H9 (cell line): ENCODE results near the gene STX16. TPM values are rescaled to one million over a fixed set of nuclear protein-coding genes. Genes with fewer than 3 reads are reported as not detected.

Source experiments
- DNase-seq: peaks from one replicate; pipeline ENCODE4 v3.0.0-alpha.2; 2017
- H2AFZ ChIP-seq: one replicate; pipeline ENCODE4 v1.6.1; 2013; ENCODE audit warnings: mild to moderate bottlenecking, low read length, control low read depth, moderate library complexity
- H2AK5ac ChIP-seq: 2 replicates; pipeline ENCODE4 v1.6.1; 2013; ENCODE audit warnings: low read length, control low read depth, mixed read lengths; ENCODE audit not compliant: insufficient read length
- H2BK120ac ChIP-seq: one replicate; pipeline ENCODE4 v1.6.1; 2013; ENCODE audit warnings: low read depth, mild to moderate bottlenecking, low read length, control low read depth, inconsistent platforms; ENCODE audit not compliant: poor library complexity, severe bottlenecking
- H2BK12ac ChIP-seq: 2 replicates; pipeline ENCODE4 v1.6.1; 2013; ENCODE audit warnings: low read length, control low read depth, mixed read lengths, low read depth; ENCODE audit not compliant: insufficient read length
- H2BK15ac ChIP-seq: 2 replicates; pipeline ENCODE4 v1.6.1; 2013; ENCODE audit warnings: low read depth, low read length, control low read depth
- H2BK20ac ChIP-seq: one replicate; pipeline ENCODE4 v1.6.1; 2013; ENCODE audit warnings: low read depth, mild to moderate bottlenecking, low read length, control low read depth, inconsistent platforms; ENCODE audit not compliant: poor library complexity, severe bottlenecking
- H2BK5ac ChIP-seq: 2 replicates; pipeline ENCODE4 v1.6.1; 2013; ENCODE audit warnings: low read length, control low read depth, mixed read lengths; ENCODE audit not compliant: insufficient read length
- H3K14ac ChIP-seq: 2 replicates; pipeline ENCODE4 v1.6.1; 2013; ENCODE audit warnings: low read length, control low read depth; ENCODE audit not compliant: insufficient read depth
- H3K18ac ChIP-seq: 2 replicates; pipeline ENCODE4 v1.6.1; 2013; ENCODE audit warnings: low read depth, mild to moderate bottlenecking, mixed read lengths, low read length, control low read depth; ENCODE audit not compliant: insufficient read length
- H3K23ac ChIP-seq: 2 replicates; pipeline ENCODE4 v1.6.1; 2013; ENCODE audit warnings: low read length, control low read depth, mixed read lengths, low read depth; ENCODE audit not compliant: insufficient read length
- H3K23me2 ChIP-seq: 2 replicates; pipeline ENCODE4 v1.6.1; 2013; ENCODE audit warnings: low read depth, mild to moderate bottlenecking, mixed read lengths, low read length, control low read depth; ENCODE audit not compliant: insufficient read length, poor library complexity, severe bottlenecking
- H3K27ac ChIP-seq: 2 replicates; pipeline ENCODE4 v1.5.1; 2013; ENCODE audit warnings: low read length, control low read depth, mixed read lengths, low read depth; ENCODE audit not compliant: insufficient read length
- H3K27me3 ChIP-seq: 2 replicates; pipeline ENCODE4 v1.6.1; 2013; ENCODE audit warnings: low read length, control low read depth, inconsistent platforms; ENCODE audit not compliant: insufficient read depth
- H3K4ac ChIP-seq: 2 replicates; pipeline ENCODE4 v1.6.1; 2013; ENCODE audit warnings: low read depth, mild to moderate bottlenecking, control low read depth, inconsistent platforms, low read length, moderate library complexity
- H3K4me1 ChIP-seq: 2 replicates; pipeline ENCODE4 v1.6.1; 2013; ENCODE audit warnings: low read length, control low read depth, inconsistent platforms; ENCODE audit not compliant: insufficient read depth
- H3K4me2 ChIP-seq: 2 replicates; pipeline ENCODE4 v1.6.1; 2013; ENCODE audit warnings: low read length, control low read depth, mixed read lengths; ENCODE audit not compliant: insufficient read length, insufficient read depth
- H3K56ac ChIP-seq: 2 replicates; pipeline ENCODE4 v1.6.1; 2013; ENCODE audit warnings: low read depth, mild to moderate bottlenecking, mixed read lengths, low read length, control low read depth; ENCODE audit not compliant: insufficient read length
- H3K79me1 ChIP-seq: 2 replicates; pipeline ENCODE4 v1.6.1; 2013; ENCODE audit warnings: low read depth, mild to moderate bottlenecking, moderate library complexity, low read length, control low read depth, inconsistent platforms; ENCODE audit not compliant: insufficient read depth, poor library complexity, severe bottlenecking
- H3K79me2 ChIP-seq: 2 replicates; pipeline ENCODE4 v1.6.1; 2013; ENCODE audit warnings: low read length, control low read depth, inconsistent platforms; ENCODE audit not compliant: insufficient read depth
- H3K9ac ChIP-seq: 2 replicates; pipeline ENCODE4 v1.6.1; 2013; ENCODE audit warnings: low read length, control low read depth, mixed read lengths; ENCODE audit not compliant: insufficient read length; ENCODE audit errors: extremely low read depth
- H3K9me3 ChIP-seq: one replicate; pipeline ENCODE4 v1.6.1; 2013; ENCODE audit warnings: low read depth, low read length, inconsistent platforms; ENCODE audit not compliant: control insufficient read depth
- H3T11ph ChIP-seq: one replicate; pipeline ENCODE4 v1.6.1; 2013; ENCODE audit warnings: mild to moderate bottlenecking, low read length, control low read depth, inconsistent platforms
- H4K20me1 ChIP-seq: one replicate; pipeline ENCODE4 v1.6.1; 2013; ENCODE audit not compliant: control insufficient read depth, insufficient read length, insufficient read depth
- H4K5ac ChIP-seq: 2 replicates; pipeline ENCODE4 v1.6.1; 2013; ENCODE audit warnings: low read depth, mild to moderate bottlenecking, mixed read lengths, low read length, control low read depth; ENCODE audit not compliant: insufficient read length
- H4K8ac ChIP-seq: replicated peaks from 2 replicates; pipeline ENCODE4 v1.6.1; 2013; ENCODE audit warnings: low read length, control low read depth, mixed read lengths, low read depth; ENCODE audit not compliant: insufficient read length
- H4K91ac ChIP-seq: 2 replicates; pipeline ENCODE4 v1.6.1; 2013; ENCODE audit warnings: low read depth, mild to moderate bottlenecking, moderate library complexity, mixed read lengths, low read length, control low read depth; ENCODE audit not compliant: insufficient read length
- H3K27ac Mint-ChIP-seq, 3 experiments: 2 replicates in 2 of 3; 3 replicates in 1 of 3; pipeline ENCODE4 v1.8.0; 2020 to 2021; ENCODE audit warnings: mixed read lengths in 3 of 3, mild to moderate bottlenecking in 1 of 3, moderate library complexity in 1 of 3
- H3K27me3 Mint-ChIP-seq: 2 replicates; pipeline ENCODE4 v1.8.0; 2021; ENCODE audit warnings: low read depth, mild to moderate bottlenecking, moderate library complexity, mixed read lengths
- H3K36me3 Mint-ChIP-seq, 3 experiments: 2 replicates in 2 of 3; 3 replicates in 1 of 3; pipeline ENCODE4 v1.8.0; 2020 to 2021; ENCODE audit warnings: low read depth in 3 of 3, mixed read lengths in 3 of 3; ENCODE audit not compliant: insufficient read depth in 1 of 3
- H3K4me1 Mint-ChIP-seq, 2 experiments: 2 replicates each; pipeline ENCODE4 v1.8.0; 2020; ENCODE audit warnings: mixed read lengths in 2 of 2
- H3K4me3 Mint-ChIP-seq, 2 experiments: 2 replicates in 1 of 2; 3 replicates in 1 of 2; pipeline ENCODE4 v1.8.0; 2020 to 2021; ENCODE audit warnings: mild to moderate bottlenecking in 2 of 2, mixed read lengths in 2 of 2, moderate library complexity in 1 of 2
- H3K9me3 Mint-ChIP-seq, 2 experiments: 2 replicates in 1 of 2; 3 replicates in 1 of 2; pipeline ENCODE4 v1.8.0; 2020; ENCODE audit warnings: mild to moderate bottlenecking in 2 of 2, mixed read lengths in 2 of 2, moderate library complexity in 1 of 2
- CTCF ChIP-seq: fragments of 200-600 bp; sonication (generic); conservative IDR thresholded peaks from 3 replicates; pipeline ENCODE4 v1.8.0; 2021; ENCODE audit warnings: antibody characterized with exemption, mild to moderate bottlenecking
- WGBS: extraction: QIAGEN DNeasy Blood & Tissue Kit; methylation state at CpG from one replicate; pipeline ENCODE4 v1.1.7; 2013; ENCODE audit warnings: missing lambda C conversion rate, low lambda C conversion rate, mixed read lengths; ENCODE audit not compliant: insufficient read length; ENCODE audit errors: extremely low coverage; 5-methylcytosine and 5-hydroxymethylcytosine counted together
- total RNA-seq: library from RNA; stranded (reverse); gene quantifications from 2 replicates; pipeline ENCODE4 v1.2.1, GENCODE V29; 2021

STX16 gene
- total RNA-seq, 1 experiment from 2014 or later: 87.8 TPM

- no CpG with 5 or more reads among the region's 11 CpGs for WGBS
- no peak overlapping the region for H4K8ac ChIP-seq
- H2AK5ac ChIP-seq: no peak overlapping the region
- no peaks in the 10 kb centered on the region for H3K79me2 ChIP-seq
- H3K27me3 ChIP-seq: no peaks in the 10 kb centered on the region
- no peak overlapping the region for H3K4me2 ChIP-seq
- H2BK5ac ChIP-seq: no peak overlapping the region
- Mint-ChIP-seq H3K9me3 (no peaks in the 10 kb centered on the region), H3K4me3 (no peak overlapping the region), H3K36me3 (peaks cover 0 to 1% (median 0%) of the 10 kb centered on the region in 3 experiments; a peak in 1 of 7 replicates), H3K27ac (no peak overlapping the region), H3K4me1 (peaks cover 7 to 8% of the 10 kb centered on the region in 2 experiments), H3K27me3 (peaks cover 5% of the 10 kb centered on the region)
- H4K5ac ChIP-seq: no peak overlapping the region
- H3K4ac ChIP-seq: no peak overlapping the region
- no peaks in the 10 kb centered on the region for H3K4me1 ChIP-seq
- H3T11ph ChIP-seq: no peak overlapping the region
- no peak overlapping the region for H2BK15ac ChIP-seq
- H3K27ac ChIP-seq: no peak overlapping the region
- no peak overlapping the region for H2BK120ac ChIP-seq
- no peaks in the 10 kb centered on the region for H3K79me1 ChIP-seq
- H3K23ac ChIP-seq: no peak overlapping the region
- no peak overlapping the region for H3K18ac ChIP-seq
- H3K56ac ChIP-seq: no peak overlapping the region
- no peaks in the 10 kb centered on the region for H3K23me2 ChIP-seq
- TF ChIP-seq CTCF: no peak
- H3K9ac ChIP-seq: no peak overlapping the region
- no peaks in the 10 kb centered on the region for H4K20me1 ChIP-seq
- no peak overlapping the region for H3K14ac ChIP-seq
- H3K9me3 ChIP-seq: peaks cover 12% of the 10 kb centered on the region
- no peak overlapping the region for H4K91ac ChIP-seq
- DNase-seq: no peak
- H2BK20ac ChIP-seq: no peak overlapping the region
- no peak overlapping the region for H2BK12ac ChIP-seq
- no peak overlapping the region for H2AFZ ChIP-seq
Observed at GRCh38 chr20:58627212-58628072, 23.6 kb upstream of the STX16 start.
